HG03060 (cell line): ENCODE data around the gene ADNP.

Source experiments
- ATAC-seq: cut with Tn5 transposase; IDR thresholded peaks from one replicate; pipeline ENCODE4 v1.9.1; 2021; ENCODE audit warnings: low read depth, moderate number of reproducible peaks; ENCODE audit not compliant: unreplicated experiment

The ADNP gene

GRCh38 chr20:50874758-50875665, 56.2 kb downstream of the ADNP start:
- no peak for ATAC-seq

GRCh38 chr20:50874111-50874757, 57.0 kb downstream of the ADNP start:
- no peak for ATAC-seq

- ATAC-seq, result no peak
Observed at GRCh38 chr20:50873585-50873984, 57.7 kb downstream of the ADNP start.

GRCh38 chr20:50872560-50873425, 58.4 kb downstream of the ADNP start:
- ATAC-seq, result no peak

GRCh38 chr20:50870561-50871161, 60.6 kb downstream of the ADNP start:
- no peak for ATAC-seq

GRCh38 chr20:50868509-50869495, 62.4 kb downstream of the ADNP start:
- no peak for ATAC-seq

GRCh38 chr20:50867805-50868204, 63.4 kb downstream of the ADNP start:
- ATAC-seq, result no peak

- ATAC-seq, result no peak
Observed at GRCh38 chr20:50866831-50867230, 64.4 kb downstream of the ADNP start.

GRCh38 chr20:50866036-50866685, 65.1 kb downstream of the ADNP start:
- no peak for ATAC-seq

GRCh38 chr20:50865591-50865990, 65.6 kb downstream of the ADNP start:
- ATAC-seq, result no peak

GRCh38 chr20:50865114-50865513, 66.1 kb downstream of the ADNP start:
- ATAC-seq, result no peak

- no peak for ATAC-seq
Observed at GRCh38 chr20:50862546-50862945, 68.7 kb downstream of the ADNP start.

- ATAC-seq, result no peak
Observed at GRCh38 chr20:50861012-50861411, 70.2 kb downstream of the ADNP start.

- no peak for ATAC-seq
Observed at GRCh38 chr20:50859161-50859560, 72.1 kb downstream of the ADNP start.

GRCh38 chr20:50858525-50858924, 72.7 kb downstream of the ADNP start:
- ATAC-seq, result no peak

- ATAC-seq, result no peak
Observed at GRCh38 chr20:50857348-50857747, 73.9 kb downstream of the ADNP start.

- no peak for ATAC-seq
Observed at GRCh38 chr20:50856475-50857041, 74.7 kb downstream of the ADNP start.
